DOHH2 (cell line): ENCODE results near the gene RIPOR2.

Source experiments
- H3F3A ChIP-seq: fragments of 200-600 bp; sonication (generic), shearing (Covaris generic); 2 replicates; pipeline ENCODE4 v1.6.0; 2016; ENCODE audit warnings: antibody characterized with exemption, mild to moderate bottlenecking; ENCODE audit not compliant: control insufficient read depth, insufficient read depth
- H3K27ac ChIP-seq: fragments of 200-600 bp; sonication (generic); 2 replicates; pipeline ENCODE4 v1.5.1; 2014; ENCODE audit warnings: low read depth, mild to moderate bottlenecking, low read length, moderate library complexity
- H3K27me3 ChIP-seq: fragments of 200-600 bp; sonication (generic); 2 replicates; pipeline ENCODE4 v1.6.1; 2014; ENCODE audit warnings: mild to moderate bottlenecking, low read length, mixed read lengths; ENCODE audit not compliant: control insufficient read depth
- H3K36me3 ChIP-seq: fragments of 200-600 bp; sonication (generic); 2 replicates; pipeline ENCODE4 v1.6.1; 2014; ENCODE audit warnings: mild to moderate bottlenecking, low read length, moderate library complexity, mixed read lengths; ENCODE audit not compliant: control insufficient read depth
- H3K4me1 ChIP-seq: fragments of 200-600 bp; sonication (generic); 2 replicates; pipeline ENCODE4 v1.6.1; 2014; ENCODE audit warnings: mild to moderate bottlenecking, low read length, mixed read lengths; ENCODE audit not compliant: control insufficient read depth
- H3K4me2 ChIP-seq: fragments of 200-600 bp; sonication (generic); 2 replicates; pipeline ENCODE4 v1.6.0; 2014; ENCODE audit warnings: mild to moderate bottlenecking, low read length, moderate library complexity
- H3K4me3 ChIP-seq: fragments of 200-600 bp; sonication (generic); 2 replicates; pipeline ENCODE4 v1.5.1; 2014; ENCODE audit warnings: mild to moderate bottlenecking, low read length, mixed read lengths
- H3K79me2 ChIP-seq: fragments of 200-600 bp; sonication (generic); 2 replicates; pipeline ENCODE4 v1.6.1; 2014; ENCODE audit warnings: mild to moderate bottlenecking, low read length, mixed read lengths; ENCODE audit not compliant: control insufficient read depth
- H3K9me2 ChIP-seq: fragments of 200-600 bp; sonication (generic); replicated peaks from 2 replicates; pipeline ENCODE4 v1.6.1; 2014; ENCODE audit warnings: mild to moderate bottlenecking, low read length, mixed read lengths; ENCODE audit not compliant: control insufficient read depth
- H3K9me3 ChIP-seq: fragments of 200-600 bp; sonication (generic); 2 replicates; pipeline ENCODE4 v1.6.1; 2014; ENCODE audit warnings: antibody characterized with exemption, low read length, mixed read lengths; ENCODE audit not compliant: control insufficient read depth, insufficient read depth
- H4K20me1 ChIP-seq: fragments of 200-600 bp; sonication (generic); 2 replicates; pipeline ENCODE4 v1.6.0; 2014; ENCODE audit warnings: low read depth, mild to moderate bottlenecking, antibody characterized with exemption, low read length, moderate library complexity; ENCODE audit not compliant: control insufficient read depth, insufficient read depth
- CTCF ChIP-seq: fragments of 200-600 bp; sonication (generic); IDR thresholded peaks from one replicate; pipeline ENCODE4 v1.5.1; 2014; ENCODE audit warnings: antibody characterized with exemption, mild to moderate bottlenecking, low read depth, low read length; ENCODE audit not compliant: poor library complexity, severe bottlenecking
- EZH2phosphoT487 ChIP-seq: fragments of 200-600 bp; sonication (generic); IDR thresholded peaks from 2 replicates; pipeline ENCODE4 v1.6.1; 2017; ENCODE audit warnings: borderline replicate concordance, mild to moderate bottlenecking, antibody characterized with exemption, low read length, moderate library complexity, mixed read lengths

RIPOR2 gene

GRCh38 chr6:24907919-24908649 lies 27.7 kb downstream of the RIPOR2 start:
- Histone ChIP-seq H3K27me3 (no peaks in the 10 kb centered on the region), H3K4me2 (peak overlapping the region; percentile 95), H4K20me1 (no peaks in the 10 kb centered on the region), H3K27ac (peak overlapping the region; percentile 90), H3K9me2 (no peaks in the 10 kb centered on the region), H3K4me3 (peak overlapping the region; percentile 86), H3K9me3 (no peaks in the 10 kb centered on the region), H3K79me2 (peaks cover 100% of the 10 kb centered on the region), H3K4me1 (peaks cover 87% of the 10 kb centered on the region), H3K36me3 (peaks cover 90% of the 10 kb centered on the region), H3F3A (peaks cover 20% of the 10 kb centered on the region)
- TF ChIP-seq CTCF = no peak
- TF ChIP-seq EZH2phosphoT487 = no peak

- H3K27ac ChIP-seq = peak overlapping the region; percentile 90; the same call in 1 of the 2 replicates
- H3K4me2 ChIP-seq = peak overlapping the region; percentile 95
- H3K4me3 ChIP-seq = peak overlapping the region; percentile 18; the same call in 1 of the 2 replicates
- peaks cover 18% of the 10 kb centered on the region for H3F3A ChIP-seq
- no peak for TF ChIP-seq CTCF
- no peak for TF ChIP-seq EZH2phosphoT487
- peaks cover 87% of the 10 kb centered on the region for H3K4me1 ChIP-seq
- no peaks in the 10 kb centered on the region for H3K9me2 ChIP-seq
- peaks cover 89% of the 10 kb centered on the region for H3K36me3 ChIP-seq
- H3K9me3 ChIP-seq = no peaks in the 10 kb centered on the region
- H3K79me2 ChIP-seq = peaks cover 100% of the 10 kb centered on the region
- no peaks in the 10 kb centered on the region for H3K27me3 ChIP-seq
- no peaks in the 10 kb centered on the region for H4K20me1 ChIP-seq
These were observed 29.4 kb downstream of the RIPOR2 start for GRCh38 chr6:24906314-24906713.

- Histone ChIP-seq H3K27ac (peak overlapping the region; percentile 90; the same call in 1 of the 2 replicates), H3K4me3 (no peak overlapping the region; the same call in 1 of the 2 replicates), H3K27me3 (no peaks in the 10 kb centered on the region), H3K9me2 (no peaks in the 10 kb centered on the region), H3K4me1 (peaks cover 93% of the 10 kb centered on the region), H3K36me3 (peaks cover 94% of the 10 kb centered on the region), H3K4me2 (peak overlapping the region; percentile 95), H3F3A (peaks cover 18% of the 10 kb centered on the region), H4K20me1 (no peaks in the 10 kb centered on the region), H3K79me2 (peaks cover 100% of the 10 kb centered on the region), H3K9me3 (no peaks in the 10 kb centered on the region)
- TF ChIP-seq EZH2phosphoT487 (no peak), CTCF (no peak)
These were observed 30.3 kb downstream of the RIPOR2 start for GRCh38 chr6:24905483-24905882.
